GM12875 (cell line): ENCODE measurements around the gene EFL1.
"Not testable (repeated sequence)": the region's sequence is repeated elsewhere in the genome, so short reads cannot be mapped to it uniquely, and the experiment has no call there.

ENCODE experiments used
- H3K4me3 ChIP-seq: one replicate; pipeline ENCODE4 v1.5.1; 2011; ENCODE audit warnings: low read depth, low read length, control low read depth
- CTCF ChIP-seq: IDR thresholded peaks from 2 replicates; pipeline ENCODE4 v1.5.1; 2011; ENCODE audit warnings: low read depth, mild to moderate bottlenecking, control low read depth, inconsistent platforms, low read length, moderate library complexity, borderline replicate concordance; ENCODE audit not compliant: insufficient read depth

EFL1 gene

GRCh38 chr15:82243644-82244043 is 18.9 kb downstream of the EFL1 start:
- not testable (repeated sequence) for H3K4me3 ChIP-seq

- not testable (repeated sequence) for H3K4me3 ChIP-seq
Measured at GRCh38 chr15:82241836-82242499, 20.6 kb downstream of the EFL1 start.

- no peak overlapping the region for H3K4me3 ChIP-seq
- no peak for TF ChIP-seq CTCF
Measured at GRCh38 chr15:82239685-82240391, 22.7 kb downstream of the EFL1 start.

GRCh38 chr15:82237944-82238534 is 24.5 kb downstream of the EFL1 start:
- H3K4me3 ChIP-seq = not testable (repeated sequence)

- no peak for TF ChIP-seq CTCF
- H3K4me3 ChIP-seq = no peak overlapping the region
Measured at GRCh38 chr15:82231842-82232241, 30.7 kb downstream of the EFL1 start.

- H3K4me3 ChIP-seq = no peak overlapping the region
Measured at GRCh38 chr15:82231233-82231632, 31.3 kb downstream of the EFL1 start.

GRCh38 chr15:82228750-82229149 is 33.8 kb downstream of the EFL1 start:
- H3K4me3 ChIP-seq = no peak overlapping the region
- no peak for TF ChIP-seq CTCF

More at GRCh38 chr15:82231233-82231632, 31.3 kb downstream of the EFL1 start:
- no peak for TF ChIP-seq CTCF

GRCh38 chr15:82221535-82221934 is 41.0 kb downstream of the EFL1 start:
- not testable (repeated sequence) for H3K4me3 ChIP-seq

- not testable (repeated sequence) for H3K4me3 ChIP-seq
Measured at GRCh38 chr15:82216092-82216491, 46.4 kb downstream of the EFL1 start.

- H3K4me3 ChIP-seq = not testable (repeated sequence)
Measured at GRCh38 chr15:82212201-82212600, 50.3 kb downstream of the EFL1 start.

GRCh38 chr15:82210066-82210597 is 52.4 kb downstream of the EFL1 start:
- not testable (repeated sequence) for H3K4me3 ChIP-seq

- H3K4me3 ChIP-seq = not testable (repeated sequence)
Measured at GRCh38 chr15:82204575-82204974, 58.0 kb downstream of the EFL1 start.
